ENCODE results near the gene CHRNB2. TPM values are rescaled to one million over a fixed set of nuclear protein-coding genes. Genes with fewer than 3 reads are reported as not detected.

CHRNB2 gene
- total RNA-seq, 1 donor from 2014 or later, result 0.72 TPM

Other genes starting within 250 kb of the CHRNB2 start
- gene AQP10, start 246.7 kb upstream of the CHRNB2 start, total RNA-seq, result not detected
- 46.8 TPM for gene ATP8B2, start 242.3 kb upstream of the CHRNB2 start, total RNA-seq
- 35.0 TPM for gene IL6R, start 162.4 kb upstream of the CHRNB2 start, total RNA-seq
- 3.7 TPM for gene TDRD10, start 65.6 kb upstream of the CHRNB2 start, total RNA-seq
- gene SHE, start 65.4 kb upstream of the CHRNB2 start, total RNA-seq, result 10.7 TPM
- gene UBE2Q1, start 9.1 kb upstream of the CHRNB2 start, total RNA-seq, result 28.5 TPM
- 63.0 TPM for gene ADAR, start 40.4 kb downstream of the CHRNB2 start, total RNA-seq

Data from tongue (tissue), 1 donor.